Measurements from ENCODE around the gene GIN1.
"Not testable (repeated sequence)": the region's sequence is repeated elsewhere in the genome, so short reads cannot be mapped to it uniquely, and the experiment has no call there.

GIN1 gene

GRCh38 chr5:103086547-103086946, 33.4 kb downstream of the GIN1 start:
- Histone ChIP-seq H3K4me3 (ENCODE audit: low read length) (no peak overlapping the region), H3K4me1 (ENCODE audit: insufficient read depth, low read length) (no peaks in the 10 kb centered on the region), H3K27ac (ENCODE audit: low read depth, low read length) (no peak overlapping the region), H3K27me3 (ENCODE audit: insufficient read depth, low read length) (no peaks in the 10 kb centered on the region), H3K36me3 (ENCODE audit: insufficient read depth, low read length) (peaks cover 42% of the 10 kb centered on the region), H3K9me3 (ENCODE audit: insufficient read depth, low read depth, low read length) (peaks cover 24% of the 10 kb centered on the region; the same call in 1 of the 2 replicates), H3K9ac (ENCODE audit: low read depth, low read length) (no peak overlapping the region)
- no CpG with 5 or more reads among the region's 1 CpG for WGBS

DNA sequence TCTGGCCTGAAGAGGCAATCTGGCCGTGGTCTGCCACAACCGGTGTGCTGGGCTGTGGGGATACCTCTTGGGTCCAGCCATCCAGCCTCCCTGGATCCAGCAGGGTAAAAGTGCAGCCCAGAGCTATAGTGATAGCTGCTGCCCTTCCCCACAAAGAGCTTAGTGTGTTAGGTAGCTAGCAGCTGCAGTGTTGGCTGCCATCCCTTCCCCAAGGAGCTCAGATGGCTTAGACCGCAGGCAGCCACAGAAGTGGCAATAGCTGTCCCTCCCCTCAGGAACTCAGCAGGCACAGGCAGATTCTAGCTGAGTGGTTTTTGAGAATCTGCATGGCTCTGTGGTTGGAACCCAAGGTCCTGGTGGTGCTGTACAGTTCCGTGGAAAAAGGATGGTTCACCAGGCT, 40.1 kb downstream of the GIN1 start:
- Histone ChIP-seq H3K4me3 (ENCODE audit: low read length) (no peak overlapping the region), H3K36me3 (ENCODE audit: insufficient read depth, low read length) (peaks cover 10% of the 10 kb centered on the region), H3K27me3 (ENCODE audit: insufficient read depth, low read length) (no peaks in the 10 kb centered on the region), H3K4me1 (ENCODE audit: insufficient read depth, low read length) (no peaks in the 10 kb centered on the region), H3K9ac (ENCODE audit: low read depth, low read length) (no peak overlapping the region), H3K27ac (ENCODE audit: low read depth, low read length) (no peak overlapping the region), H3K9me3 (ENCODE audit: insufficient read depth, low read depth, low read length) (peaks cover 58% of the 10 kb centered on the region)
- WGBS, result 81% methylated on average over 4 of the region's 4 CpGs

GRCh38 chr5:103075442-103075841, 44.5 kb downstream of the GIN1 start:
- H3K9ac ChIP-seq (ENCODE audit: low read depth, low read length), result no peak overlapping the region
- H3K36me3 ChIP-seq (ENCODE audit: insufficient read depth, low read length), result no peaks in the 10 kb centered on the region
- no peaks in the 10 kb centered on the region for H3K4me1 ChIP-seq (ENCODE audit: insufficient read depth, low read length)
- no peaks in the 10 kb centered on the region for H3K27me3 ChIP-seq (ENCODE audit: insufficient read depth, low read length)
- H3K4me3 ChIP-seq (ENCODE audit: low read length), result no peak overlapping the region
- peaks cover 44% of the 10 kb centered on the region for H3K9me3 ChIP-seq (ENCODE audit: insufficient read depth, low read depth, low read length)
- no peak overlapping the region for H3K27ac ChIP-seq (ENCODE audit: low read depth, low read length)
- WGBS, result 84% methylated on average over 4 of the region's 4 CpGs

GRCh38 chr5:103073500-103073899, 46.4 kb downstream of the GIN1 start:
- WGBS, result 79% methylated on average over 4 of the region's 4 CpGs
- H3K36me3 ChIP-seq (ENCODE audit: insufficient read depth, low read length); H3K27me3 ChIP-seq (ENCODE audit: insufficient read depth, low read length); H3K4me1 ChIP-seq (ENCODE audit: insufficient read depth, low read length); H3K4me3 ChIP-seq (ENCODE audit: low read length); H3K27ac ChIP-seq (ENCODE audit: low read depth, low read length); H3K9ac ChIP-seq (ENCODE audit: low read depth, low read length): not testable (repeated sequence)
- peaks cover 27% of the 10 kb centered on the region for H3K9me3 ChIP-seq (ENCODE audit: insufficient read depth, low read depth, low read length)

GRCh38 chr5:103066326-103066725, 53.6 kb downstream of the GIN1 start:
- no peaks in the 10 kb centered on the region for H3K36me3 ChIP-seq (ENCODE audit: insufficient read depth, low read length)
- no peak overlapping the region for H3K27ac ChIP-seq (ENCODE audit: low read depth, low read length)
- H3K4me3 ChIP-seq (ENCODE audit: low read length), result no peak overlapping the region
- 89% methylated on average over 1 of the region's 1 CpG for WGBS
- no peaks in the 10 kb centered on the region for H3K4me1 ChIP-seq (ENCODE audit: insufficient read depth, low read length)
- no peaks in the 10 kb centered on the region for H3K9me3 ChIP-seq (ENCODE audit: insufficient read depth, low read depth, low read length)
- no peaks in the 10 kb centered on the region for H3K27me3 ChIP-seq (ENCODE audit: insufficient read depth, low read length)
- no peak overlapping the region for H3K9ac ChIP-seq (ENCODE audit: low read depth, low read length)

DNA sequence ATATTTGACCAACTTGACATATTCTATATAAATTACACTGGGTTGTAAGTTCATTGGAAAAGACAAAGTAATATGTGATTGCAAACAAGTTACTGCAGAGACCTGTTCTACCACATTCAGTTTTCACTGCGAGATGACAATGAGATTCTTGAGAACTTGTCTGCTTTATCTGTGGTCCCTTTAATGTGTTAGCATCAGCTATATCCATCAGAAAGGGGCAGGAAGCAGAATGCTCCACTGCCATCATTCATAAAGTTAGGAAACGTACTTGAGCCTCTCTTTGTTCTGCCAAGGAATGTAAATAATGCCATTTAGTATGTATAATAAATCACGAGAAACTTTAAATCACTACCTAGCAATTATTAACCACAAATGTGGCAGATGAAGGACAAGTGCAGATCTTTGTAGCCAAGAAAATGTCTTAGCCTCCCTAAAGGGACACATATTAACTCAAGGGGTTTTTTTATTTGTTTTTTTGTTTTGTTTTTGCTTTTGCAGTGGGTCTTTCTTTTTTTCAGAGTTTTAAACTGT, 59.4 kb downstream of the GIN1 start:
- Histone ChIP-seq H3K27ac (ENCODE audit: low read depth, low read length) (no peak overlapping the region), H3K9me3 (ENCODE audit: insufficient read depth, low read depth, low read length) (no peaks in the 10 kb centered on the region), H3K27me3 (ENCODE audit: insufficient read depth, low read length) (no peaks in the 10 kb centered on the region), H3K4me3 (ENCODE audit: low read length) (no peak overlapping the region), H3K4me1 (ENCODE audit: insufficient read depth, low read length) (peaks cover 12% of the 10 kb centered on the region; the same call in 1 of the 2 replicates), H3K9ac (ENCODE audit: low read depth, low read length) (no peak overlapping the region), H3K36me3 (ENCODE audit: insufficient read depth, low read length) (no peaks in the 10 kb centered on the region)
- WGBS, result 73% methylated on average over 2 of the region's 3 CpGs

GRCh38 chr5:103059525-103059924, 60.4 kb downstream of the GIN1 start:
- H3K4me3 ChIP-seq (ENCODE audit: low read length), result no peak overlapping the region
- no peaks in the 10 kb centered on the region for H3K36me3 ChIP-seq (ENCODE audit: insufficient read depth, low read length)
- no peak overlapping the region for H3K9ac ChIP-seq (ENCODE audit: low read depth, low read length)
- no peaks in the 10 kb centered on the region for H3K27me3 ChIP-seq (ENCODE audit: insufficient read depth, low read length)
- WGBS, result 91% methylated on average over 3 of the region's 3 CpGs
- H3K4me1 ChIP-seq (ENCODE audit: insufficient read depth, low read length), result peaks cover 12% of the 10 kb centered on the region; the same call in 1 of the 2 replicates
- H3K27ac ChIP-seq (ENCODE audit: low read depth, low read length), result no peak overlapping the region
- H3K9me3 ChIP-seq (ENCODE audit: insufficient read depth, low read depth, low read length), result no peaks in the 10 kb centered on the region

GRCh38 chr5:103057208-103058130, 62.5 kb downstream of the GIN1 start:
- H3K4me3 ChIP-seq (ENCODE audit: low read length), result no peak overlapping the region
- WGBS, result 84% methylated on average over 7 of the region's 7 CpGs

DNA sequence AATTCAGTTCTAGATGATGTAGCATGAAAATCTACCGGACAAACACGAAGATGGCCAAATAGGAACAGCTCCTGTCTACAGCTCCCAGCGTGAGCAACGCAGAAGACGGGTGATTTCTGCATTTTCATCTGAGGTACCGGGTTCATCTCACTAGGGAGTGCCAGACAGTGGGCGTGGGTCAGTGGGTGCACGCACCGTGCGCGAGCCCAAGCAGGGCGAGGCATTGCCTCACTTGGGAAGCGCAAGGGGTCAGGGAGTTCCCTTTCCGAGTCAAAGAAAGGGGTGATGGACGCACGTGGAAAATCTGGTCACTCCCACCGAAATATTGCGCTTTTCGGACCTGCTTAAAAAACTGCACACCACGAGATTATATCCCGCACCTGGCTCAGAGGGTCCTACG, 73.2 kb downstream of the GIN1 start:
- H3K9ac ChIP-seq (ENCODE audit: low read depth, low read length); H3K36me3 ChIP-seq (ENCODE audit: insufficient read depth, low read length); H3K27me3 ChIP-seq (ENCODE audit: insufficient read depth, low read length); H3K4me1 ChIP-seq (ENCODE audit: insufficient read depth, low read length); H3K4me3 ChIP-seq (ENCODE audit: low read length); H3K27ac ChIP-seq (ENCODE audit: low read depth, low read length); H3K9me3 ChIP-seq (ENCODE audit: insufficient read depth, low read depth, low read length): not testable (repeated sequence)
- 88% methylated on average over 22 of the region's 22 CpGs for WGBS

More at GRCh38 chr5:103057208-103058130, 62.5 kb downstream of the GIN1 start:
- no peak overlapping the region for H3K27ac ChIP-seq (ENCODE audit: low read depth, low read length)
- no peak overlapping the region for H3K9ac ChIP-seq (ENCODE audit: low read depth, low read length)
- no peaks in the 10 kb centered on the region for H3K9me3 ChIP-seq (ENCODE audit: insufficient read depth, low read depth, low read length)
- no peaks in the 10 kb centered on the region for H3K27me3 ChIP-seq (ENCODE audit: insufficient read depth, low read length)
- peaks cover 12% of the 10 kb centered on the region; the same call in 1 of the 2 replicates for H3K4me1 ChIP-seq (ENCODE audit: insufficient read depth, low read length)
- H3K36me3 ChIP-seq (ENCODE audit: insufficient read depth, low read length), result no peaks in the 10 kb centered on the region

GRCh38 chr5:103041071-103041676, 78.8 kb downstream of the GIN1 start:
- Histone ChIP-seq H3K27me3 (ENCODE audit: insufficient read depth, low read length) (no peaks in the 10 kb centered on the region), H3K4me1 (ENCODE audit: insufficient read depth, low read length) (no peaks in the 10 kb centered on the region), H3K36me3 (ENCODE audit: insufficient read depth, low read length) (no peaks in the 10 kb centered on the region), H3K9ac (ENCODE audit: low read depth, low read length) (no peak overlapping the region), H3K9me3 (ENCODE audit: insufficient read depth, low read depth, low read length) (no peaks in the 10 kb centered on the region), H3K27ac (ENCODE audit: low read depth, low read length) (no peak overlapping the region), H3K4me3 (ENCODE audit: low read length) (no peak overlapping the region)
- WGBS, result 73% methylated on average over 3 of the region's 4 CpGs

- no peaks in the 10 kb centered on the region for H3K4me1 ChIP-seq (ENCODE audit: insufficient read depth, low read length)
- no peak overlapping the region for H3K27ac ChIP-seq (ENCODE audit: low read depth, low read length)
- 0 out of 2 replicates have a peak, but pooled peaks cover 3% of the 10 kb centered on the region for H3K36me3 ChIP-seq (ENCODE audit: insufficient read depth, low read length)
- no peak overlapping the region for H3K9ac ChIP-seq (ENCODE audit: low read depth, low read length)
- 94% methylated on average over 4 of the region's 4 CpGs for WGBS
- H3K27me3 ChIP-seq (ENCODE audit: insufficient read depth, low read length), result no peaks in the 10 kb centered on the region
- peaks cover 13% of the 10 kb centered on the region for H3K9me3 ChIP-seq (ENCODE audit: insufficient read depth, low read depth, low read length)
- no peak overlapping the region for H3K4me3 ChIP-seq (ENCODE audit: low read length)
These were observed 82.1 kb downstream of the GIN1 start for GRCh38 chr5:103037673-103038455.

Data from HUES64 (cell line).